Stimulated activated CD4-positive, alpha-beta T cell treated with anti-CD3 and anti-CD28 coated beads, Interleukin-4, amount 100 ng/mL, for 4 hours (primary cell): ENCODE data around the gene HSBP1.

Experiments used
- DNase-seq, 2 experiments: peaks; one replicate each; pipeline ENCODE4 v3.0.0-alpha.2; 2020

HSBP1 gene

DNA sequence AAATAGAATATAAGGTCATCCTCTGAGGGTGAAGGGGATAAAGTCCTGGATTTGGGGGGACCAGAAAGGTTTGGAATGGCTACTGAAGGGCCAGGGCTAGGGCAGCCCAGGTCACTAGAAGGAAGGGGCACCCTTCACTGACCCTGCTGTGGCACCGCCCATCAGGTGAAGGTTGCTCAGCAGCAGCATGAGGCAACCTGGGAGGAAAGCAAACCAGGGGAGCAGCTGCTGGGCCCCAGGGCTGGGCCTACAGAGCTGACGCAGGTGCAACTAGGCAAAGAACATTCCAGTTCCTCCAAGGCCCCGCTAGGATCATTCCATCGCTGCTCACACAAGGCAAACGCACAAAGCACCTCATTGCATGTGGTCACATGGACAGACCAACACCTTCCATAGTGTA lies 3.4 kb upstream of the HSBP1 start:
- no peak for DNase-seq

- no peak for DNase-seq
These were observed 1.7 kb upstream of the HSBP1 start for GRCh38 chr16:83806036-83806435.

GRCh38 chr16:83806731-83807130 lies 1.0 kb upstream of the HSBP1 start:
- no peak for DNase-seq

DNA sequence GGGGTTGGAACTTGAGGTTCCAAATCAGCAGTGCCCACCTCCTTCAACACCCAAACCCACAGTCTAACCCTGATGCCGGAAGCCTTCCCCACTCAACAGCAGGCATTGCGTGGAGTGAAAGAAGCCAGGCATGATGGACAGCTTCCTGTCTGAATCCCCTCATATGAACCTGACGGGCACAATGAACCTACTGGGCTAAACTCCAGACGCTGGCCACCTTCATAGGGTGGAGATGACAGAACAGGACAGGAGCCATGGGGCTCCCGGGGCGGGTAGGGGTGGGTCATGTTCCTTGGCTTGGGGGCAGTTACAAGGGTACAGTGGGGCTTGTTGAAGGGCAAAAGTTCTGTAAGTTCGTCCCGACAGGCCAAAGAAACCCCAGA lies 460 bp upstream of the HSBP1 start:
- no peak for DNase-seq

DNA sequence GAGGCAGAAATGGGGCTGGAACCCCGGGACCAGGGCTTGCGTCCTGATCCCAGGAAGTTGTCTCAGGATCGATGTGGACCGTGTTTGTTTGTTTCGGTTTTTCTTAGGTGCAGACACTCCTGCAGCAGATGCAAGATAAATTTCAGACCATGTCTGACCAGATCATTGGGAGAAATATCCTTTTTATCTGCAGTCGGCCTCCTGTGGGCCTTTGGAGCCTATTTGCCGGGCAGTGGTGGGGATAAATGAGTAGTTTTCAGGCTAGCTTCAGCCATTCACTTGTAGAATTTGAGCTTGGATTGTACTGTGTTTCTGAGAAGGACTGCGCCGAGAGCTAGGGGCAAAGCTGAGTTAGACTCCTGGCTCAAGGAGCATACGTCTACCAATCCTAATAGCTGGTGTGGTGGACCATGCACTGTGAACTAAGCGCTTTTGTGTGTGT lies 816 bp downstream of the HSBP1 start:
- DNase-seq, result no peak

- DNase-seq, result no peak
These were observed 1.3 kb downstream of the HSBP1 start for GRCh38 chr16:83809092-83809491.

DNA sequence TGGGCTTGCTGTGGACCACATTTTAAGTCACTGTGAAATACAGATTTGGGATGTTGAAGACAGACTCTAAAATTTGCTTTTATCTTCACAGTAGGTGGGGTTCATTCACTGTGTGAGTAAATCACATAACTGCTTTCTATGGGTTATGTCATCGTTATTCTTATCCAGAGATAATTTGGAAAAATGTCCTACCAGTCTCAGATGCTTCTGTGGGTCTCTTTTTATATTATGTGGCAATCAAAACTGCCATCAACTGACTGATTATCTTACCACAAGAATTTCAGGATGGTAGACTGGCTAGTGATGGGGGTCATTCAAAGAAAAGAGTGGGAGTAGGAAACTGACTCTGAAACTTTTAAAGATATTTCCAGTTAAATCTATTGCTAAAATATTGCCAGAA lies 3.1 kb downstream of the HSBP1 start:
- DNase-seq, result no peak

- no peak for DNase-seq
These were observed 6.3 kb downstream of the HSBP1 start for GRCh38 chr16:83813823-83814658.

DNA sequence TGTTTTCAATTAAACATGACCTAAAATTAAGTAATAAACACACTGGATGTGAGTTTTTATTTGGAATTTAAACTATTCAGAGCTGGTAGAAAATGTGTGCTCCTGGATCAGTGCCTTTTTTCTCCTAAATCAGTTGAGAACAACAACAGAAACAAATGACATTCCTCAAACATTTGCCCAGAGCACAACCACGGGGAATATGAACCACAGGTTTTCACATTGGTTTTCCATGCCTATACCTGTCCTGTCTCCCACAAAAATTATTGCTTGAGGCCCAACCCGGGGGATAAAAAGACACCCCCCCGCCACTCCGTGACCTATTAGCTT lies 6.8 kb downstream of the HSBP1 start:
- no peak for DNase-seq

GRCh38 chr16:83817022-83817421 lies 9.2 kb downstream of the HSBP1 start:
- no peak for DNase-seq

GRCh38 chr16:83818276-83818675 lies 10.5 kb downstream of the HSBP1 start:
- no peak for DNase-seq

DNA sequence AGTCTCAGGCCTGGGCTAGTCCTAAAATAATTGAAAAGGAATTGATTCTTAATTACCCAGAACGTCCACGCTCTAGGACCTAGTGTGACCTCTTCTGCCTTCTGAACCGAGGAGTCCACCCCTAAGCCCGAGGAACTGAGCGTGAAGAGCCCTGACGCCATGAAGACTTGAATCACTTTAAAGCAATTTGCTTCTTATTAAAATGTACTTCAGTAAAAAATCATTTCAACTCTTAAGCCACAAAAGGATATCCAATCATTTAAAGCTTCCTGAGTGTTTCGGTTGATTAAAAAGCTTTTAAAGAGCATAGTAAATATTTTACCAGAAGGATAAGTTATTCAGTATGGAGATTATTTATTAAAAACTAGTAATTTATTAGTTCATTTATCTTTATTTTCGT lies 11.6 kb downstream of the HSBP1 start:
- DNase-seq, result no peak

- peak; percentile 68 to 76 for DNase-seq
These were observed 18.6 kb downstream of the HSBP1 start for GRCh38 chr16:83826146-83826913.

- no peak for DNase-seq
These were observed 22.5 kb downstream of the HSBP1 start for GRCh38 chr16:83830091-83830768.

GRCh38 chr16:83830769-83831455 lies 23.1 kb downstream of the HSBP1 start:
- DNase-seq, result no peak

DNA sequence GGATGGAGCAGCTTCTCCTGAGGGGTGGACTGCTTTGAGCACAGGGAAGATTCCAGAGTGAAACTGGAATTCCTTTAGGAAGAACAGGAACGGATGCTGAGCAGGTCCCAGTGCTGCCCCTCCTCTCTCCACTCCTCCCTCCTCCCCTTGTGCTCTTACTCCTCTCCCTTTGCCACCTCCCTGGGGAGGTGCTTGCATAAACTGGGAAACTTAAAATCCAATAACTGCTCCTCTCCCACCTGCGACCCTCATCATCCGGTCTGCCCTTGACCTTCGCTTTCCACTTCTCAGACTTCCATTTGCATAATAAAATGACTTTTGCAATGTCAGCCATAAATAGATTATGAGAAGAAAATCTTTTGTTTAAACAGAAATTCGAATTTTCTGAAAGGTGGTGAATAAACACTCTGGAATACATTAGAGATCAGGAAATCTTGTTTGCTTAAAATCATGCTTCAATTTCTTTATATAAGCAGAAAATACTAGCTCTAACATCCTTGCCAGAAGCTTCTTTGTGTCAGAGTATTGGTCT lies 23.7 kb downstream of the HSBP1 start:
- DNase-seq, result no peak

DNA sequence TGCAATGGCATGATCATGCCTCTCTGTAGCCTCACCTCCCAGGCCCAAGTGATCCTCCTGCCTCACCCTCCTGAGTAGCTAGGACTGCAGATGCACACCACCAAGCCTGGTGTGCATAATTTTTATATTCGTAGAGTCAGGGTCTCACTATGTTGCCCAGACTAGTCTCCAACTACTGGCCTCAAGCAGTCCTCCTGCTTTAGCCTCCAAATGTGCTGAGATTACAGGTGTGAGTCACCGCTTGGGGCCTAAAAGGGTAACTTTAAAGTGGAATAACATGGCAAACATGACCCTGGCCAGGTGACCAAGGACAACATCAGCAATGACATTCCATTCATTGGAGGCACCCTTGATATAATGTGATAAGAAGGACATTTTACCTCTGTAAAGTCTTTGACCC lies 26.1 kb downstream of the HSBP1 start:
- no peak for DNase-seq

DNA sequence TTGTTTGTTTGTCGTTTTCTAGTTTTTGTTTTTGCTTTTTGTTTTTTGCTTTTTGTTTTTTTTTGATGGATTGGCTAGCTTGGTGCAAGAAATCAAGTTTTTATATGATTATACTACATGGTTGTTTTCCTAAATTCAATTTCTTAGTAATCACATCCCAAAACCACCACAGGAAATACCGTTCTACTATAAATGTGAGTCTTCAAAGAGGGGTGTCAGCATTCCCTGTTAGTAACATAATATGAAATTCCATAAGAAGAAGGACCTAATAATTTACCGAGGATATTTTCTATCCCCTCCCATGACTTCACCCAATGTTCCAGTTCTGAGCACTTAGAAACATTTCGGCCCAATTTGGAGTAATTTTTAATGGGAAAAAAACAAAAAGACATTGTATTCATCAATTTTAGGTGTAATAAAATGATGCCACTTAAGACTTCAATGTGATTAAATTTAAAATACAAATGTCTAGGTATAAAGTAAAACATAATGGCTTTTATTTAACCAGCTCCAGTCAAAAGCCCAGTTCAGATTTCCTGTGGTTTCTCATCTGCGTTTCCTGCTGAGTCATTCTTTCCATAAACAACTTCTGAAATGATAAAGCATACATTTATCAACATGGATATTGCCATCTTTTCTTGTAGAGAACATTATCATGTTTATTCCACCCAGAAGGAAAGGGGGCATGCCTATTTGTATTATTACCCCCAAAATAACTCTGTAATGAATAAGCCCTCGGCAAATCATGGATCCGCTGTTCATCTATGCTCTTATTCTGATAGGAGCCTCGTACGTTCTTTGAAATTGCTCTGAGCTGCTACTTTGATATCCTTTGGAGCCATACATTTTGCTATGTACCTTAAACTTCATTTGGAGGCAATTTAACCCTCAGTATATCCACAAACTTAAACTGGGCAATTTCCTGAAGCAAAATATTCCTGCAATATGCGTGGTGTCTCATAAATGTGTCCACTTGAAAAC lies 28.1 kb downstream of the HSBP1 start:
- DNase-seq, result no peak

GRCh38 chr16:83837566-83837965 lies 29.8 kb downstream of the HSBP1 start:
- DNase-seq, result no peak

DNA sequence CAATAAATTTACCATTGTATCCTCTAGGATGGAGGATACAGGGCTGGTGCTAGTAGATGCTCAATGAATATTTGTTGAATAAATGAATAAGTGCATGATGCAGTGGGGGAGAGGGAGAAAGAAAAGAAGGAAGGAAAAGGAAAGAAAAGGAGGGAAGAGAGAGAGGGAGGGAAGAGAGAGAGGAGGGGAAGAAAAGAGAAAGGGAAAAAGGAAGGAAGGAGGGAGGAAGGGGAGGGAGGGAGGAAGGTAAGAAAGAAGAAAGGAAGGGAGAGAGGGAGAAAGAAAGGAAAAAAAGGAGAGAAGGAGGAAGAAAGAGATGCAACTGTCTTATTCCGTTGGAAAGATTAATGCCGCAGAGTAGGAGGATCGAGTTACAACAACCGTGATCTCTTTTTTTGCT lies 30.4 kb downstream of the HSBP1 start:
- DNase-seq, result no peak

DNA sequence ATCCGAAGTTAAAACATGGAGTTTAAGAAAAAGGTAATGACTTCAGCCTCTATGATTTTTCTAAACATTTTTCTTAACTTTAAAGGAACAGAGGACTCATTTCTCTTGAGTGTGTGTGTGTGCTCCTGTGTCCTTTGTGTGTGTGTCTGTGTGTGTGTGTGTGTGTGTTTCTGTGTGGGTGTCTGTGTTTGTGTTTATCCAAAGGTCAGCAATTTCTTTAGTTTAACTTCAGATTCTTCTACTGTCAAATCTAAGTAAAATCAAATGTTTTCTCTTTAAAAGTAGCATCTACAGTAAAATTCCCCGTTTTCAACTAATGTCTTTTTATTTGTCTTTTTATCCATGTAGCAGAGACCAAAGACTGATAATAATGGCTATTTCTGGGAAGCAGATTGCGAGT lies 31.8 kb downstream of the HSBP1 start:
- no peak for DNase-seq
